Central memory CD4-positive, alpha-beta T cell (primary cell): ENCODE measurements around the gene SLC39A11.

Source experiments
- DNase-seq: peaks from one replicate; pipeline ENCODE4 v3.0.0; 2022

Gene SLC39A11

GRCh38 chr17:72971226-72971880 is 121.1 kb downstream of the SLC39A11 start:
- DNase-seq = no peak

- DNase-seq = no peak
Measured at GRCh38 chr17:72970797-72971196, 121.7 kb downstream of the SLC39A11 start.

- no peak for DNase-seq
Measured at GRCh38 chr17:72970246-72970645, 122.2 kb downstream of the SLC39A11 start.

- DNase-seq = no peak
Measured at GRCh38 chr17:72969293-72969906, 123.1 kb downstream of the SLC39A11 start.

- no peak for DNase-seq
Measured at GRCh38 chr17:72968798-72969197, 123.7 kb downstream of the SLC39A11 start.

GRCh38 chr17:72967977-72968585 is 124.4 kb downstream of the SLC39A11 start:
- DNase-seq = no peak

- no peak for DNase-seq
Measured at GRCh38 chr17:72967277-72967970, 125.1 kb downstream of the SLC39A11 start.

GRCh38 chr17:72962106-72962505 is 130.4 kb downstream of the SLC39A11 start:
- no peak for DNase-seq

- no peak for DNase-seq
Measured at GRCh38 chr17:72955391-72956140, 136.9 kb downstream of the SLC39A11 start.

GRCh38 chr17:72954579-72954978 is 137.9 kb downstream of the SLC39A11 start:
- no peak for DNase-seq

GRCh38 chr17:72953621-72954020 is 138.9 kb downstream of the SLC39A11 start:
- no peak for DNase-seq

- DNase-seq = no peak
Measured at GRCh38 chr17:72952641-72953315, 139.7 kb downstream of the SLC39A11 start.

GRCh38 chr17:72952220-72952619 is 140.3 kb downstream of the SLC39A11 start:
- no peak for DNase-seq

GRCh38 chr17:72950242-72950931 is 142.1 kb downstream of the SLC39A11 start:
- no peak for DNase-seq

- no peak for DNase-seq
Measured at GRCh38 chr17:72948115-72948514, 144.4 kb downstream of the SLC39A11 start.

- DNase-seq = no peak
Measured at GRCh38 chr17:72947475-72947874, 145.0 kb downstream of the SLC39A11 start.

- DNase-seq = no peak
Measured at GRCh38 chr17:72946696-72947095, 145.8 kb downstream of the SLC39A11 start.

- no peak for DNase-seq
Measured at GRCh38 chr17:72946156-72946555, 146.3 kb downstream of the SLC39A11 start.

GRCh38 chr17:72945473-72945872 is 147.0 kb downstream of the SLC39A11 start:
- no peak for DNase-seq

- no peak for DNase-seq
Measured at GRCh38 chr17:72943826-72944689, 148.4 kb downstream of the SLC39A11 start.

- DNase-seq = no peak
Measured at GRCh38 chr17:72942579-72942978, 149.9 kb downstream of the SLC39A11 start.
